ENCODE data around the gene ACAT1.
"Not testable (repeated sequence)": the region's sequence is repeated elsewhere in the genome, so short reads cannot be mapped to it uniquely, and the experiment has no call there.

The ACAT1 gene

GRCh38 chr11:108148556-108148955 is 27.2 kb downstream of the ACAT1 start:
- no peak for DNase-seq

- no peak for DNase-seq
Observed at GRCh38 chr11:108154591-108154990, 33.2 kb downstream of the ACAT1 start.

GRCh38 chr11:108160970-108161566 is 39.7 kb downstream of the ACAT1 start:
- DNase-seq: no peak

GRCh38 chr11:108162878-108163277 is 41.5 kb downstream of the ACAT1 start:
- not testable (repeated sequence) for DNase-seq

- DNase-seq: no peak
Observed at GRCh38 chr11:108167624-108168023, 46.3 kb downstream of the ACAT1 start.

GRCh38 chr11:108170184-108170583 is 48.8 kb downstream of the ACAT1 start:
- no peak for DNase-seq

GRCh38 chr11:108177570-108177969 is 56.2 kb downstream of the ACAT1 start:
- no peak for DNase-seq

GRCh38 chr11:108193725-108194124 is 72.4 kb downstream of the ACAT1 start:
- DNase-seq: no peak

- no peak for DNase-seq
Observed at GRCh38 chr11:108196901-108197300, 75.5 kb downstream of the ACAT1 start.

Measured in cortex of kidney (tissue), 1 donor.